Raji (cell line): ENCODE data around the gene TBX3.

ENCODE experiments used
- POLR2A ChIP-seq: IDR thresholded peaks from 2 replicates; pipeline ENCODE4 v1.6.1; 2011; ENCODE audit warnings: low read depth, low read length, control low read depth; ENCODE audit not compliant: insufficient read depth

TBX3 gene

DNA sequence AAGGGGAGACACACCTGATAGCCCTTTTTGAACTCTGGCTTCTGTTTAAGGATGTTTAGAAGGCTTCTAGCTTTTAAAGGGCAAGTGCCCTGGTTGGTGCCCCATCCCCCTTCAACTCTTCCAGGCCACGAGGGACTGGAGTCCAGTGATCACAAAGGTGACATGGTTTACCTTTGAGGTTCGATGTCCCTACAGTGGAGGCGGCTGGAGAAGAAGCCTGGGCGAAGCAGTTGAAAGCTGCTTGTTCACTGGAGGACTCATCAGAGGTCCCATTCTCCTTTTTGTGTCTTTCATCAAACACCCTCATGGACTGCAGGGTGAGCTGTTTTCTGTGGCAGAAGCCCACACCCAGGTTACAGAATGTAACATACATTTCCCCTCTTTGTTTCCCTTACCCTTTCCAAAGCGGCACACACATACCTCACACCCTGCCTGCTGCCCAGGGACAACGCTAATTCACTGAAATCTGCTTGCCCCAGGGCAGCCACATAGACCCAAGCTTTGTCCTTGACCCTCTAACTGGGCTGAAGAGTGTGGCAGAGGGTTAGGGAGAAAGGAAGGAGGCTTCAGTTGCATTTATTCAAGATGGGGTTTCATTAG lies 7.7 kb downstream of the TBX3 start:
- no peak for TF ChIP-seq POLR2A

DNA sequence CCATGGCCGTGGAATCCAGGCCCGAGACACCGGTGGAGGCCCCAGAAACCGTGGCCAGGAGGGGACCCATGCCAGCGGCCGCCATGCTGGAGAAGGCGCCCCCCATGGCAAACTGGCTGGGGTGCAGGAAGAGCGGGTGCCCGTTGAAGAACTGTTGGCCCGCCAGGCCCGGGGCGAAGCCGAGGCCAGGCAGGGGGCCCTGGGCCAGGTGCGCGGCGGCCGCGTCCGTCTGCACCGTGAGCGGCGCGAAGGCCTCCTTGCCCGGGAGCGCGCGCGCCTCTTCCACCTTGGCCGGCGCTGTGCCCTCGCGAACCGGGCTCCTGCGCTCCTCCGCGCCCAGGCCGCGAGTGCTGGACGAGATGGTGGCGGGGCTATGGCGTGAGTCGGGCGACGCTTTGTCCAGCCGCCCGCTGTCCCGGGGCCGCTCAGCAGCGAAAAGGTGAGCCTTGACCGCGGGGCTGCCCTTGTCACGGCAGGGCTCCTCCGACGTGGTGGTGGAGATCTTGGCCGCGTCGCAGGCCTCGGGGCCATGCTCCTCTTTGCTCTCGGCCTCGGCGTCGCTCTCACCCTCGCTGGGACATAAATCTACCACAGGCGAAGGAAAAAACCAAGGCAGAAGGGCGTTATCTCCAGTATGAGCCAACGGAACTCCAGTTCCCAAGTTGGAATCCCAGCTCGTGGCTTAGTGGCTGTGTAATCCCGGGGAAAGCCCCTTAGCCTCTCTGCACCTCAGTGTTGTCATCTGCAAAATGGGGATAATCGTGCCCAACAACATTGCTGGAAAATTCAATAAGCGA lies 9.5 kb downstream of the TBX3 start:
- TF ChIP-seq POLR2A: no peak

DNA sequence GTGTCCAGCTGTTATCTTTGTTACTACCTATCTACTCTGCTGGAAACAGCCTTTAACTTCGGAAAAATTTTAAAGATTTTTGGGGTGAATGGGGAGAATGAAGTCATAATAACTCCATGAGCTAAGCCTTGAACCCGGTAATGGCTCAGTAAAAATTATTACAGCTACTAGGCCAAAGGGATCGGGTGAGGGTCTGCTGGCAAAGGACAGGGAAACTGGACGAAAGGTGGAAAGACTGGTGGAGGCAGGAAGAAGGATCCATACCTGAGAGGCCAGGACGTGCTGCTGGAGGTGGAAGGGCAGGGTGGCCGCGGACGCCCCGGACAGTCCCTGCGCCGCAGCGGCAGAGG lies 10.1 kb downstream of the TBX3 start:
- no peak for TF ChIP-seq POLR2A

- TF ChIP-seq POLR2A: no peak
These were observed 10.7 kb downstream of the TBX3 start for GRCh38 chr12:114673169-114673833.

DNA sequence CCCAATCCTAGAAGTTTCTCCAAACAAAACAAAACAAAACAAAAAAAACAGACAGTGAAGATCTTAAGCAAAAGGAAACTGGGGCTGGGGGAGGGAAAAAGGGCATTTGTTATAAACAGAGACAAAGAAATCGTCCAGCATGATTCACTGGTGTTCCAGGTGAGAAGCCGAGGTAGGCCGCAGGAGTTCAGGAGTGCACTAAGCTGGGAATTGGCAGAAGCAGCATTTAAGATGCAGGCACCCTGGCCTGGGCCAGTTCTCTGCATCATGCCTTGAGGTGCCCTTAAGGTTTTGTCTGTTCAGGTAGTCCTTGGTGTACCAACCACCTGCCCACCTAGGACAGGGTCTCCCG lies 11.2 kb downstream of the TBX3 start:
- TF ChIP-seq POLR2A: no peak

DNA sequence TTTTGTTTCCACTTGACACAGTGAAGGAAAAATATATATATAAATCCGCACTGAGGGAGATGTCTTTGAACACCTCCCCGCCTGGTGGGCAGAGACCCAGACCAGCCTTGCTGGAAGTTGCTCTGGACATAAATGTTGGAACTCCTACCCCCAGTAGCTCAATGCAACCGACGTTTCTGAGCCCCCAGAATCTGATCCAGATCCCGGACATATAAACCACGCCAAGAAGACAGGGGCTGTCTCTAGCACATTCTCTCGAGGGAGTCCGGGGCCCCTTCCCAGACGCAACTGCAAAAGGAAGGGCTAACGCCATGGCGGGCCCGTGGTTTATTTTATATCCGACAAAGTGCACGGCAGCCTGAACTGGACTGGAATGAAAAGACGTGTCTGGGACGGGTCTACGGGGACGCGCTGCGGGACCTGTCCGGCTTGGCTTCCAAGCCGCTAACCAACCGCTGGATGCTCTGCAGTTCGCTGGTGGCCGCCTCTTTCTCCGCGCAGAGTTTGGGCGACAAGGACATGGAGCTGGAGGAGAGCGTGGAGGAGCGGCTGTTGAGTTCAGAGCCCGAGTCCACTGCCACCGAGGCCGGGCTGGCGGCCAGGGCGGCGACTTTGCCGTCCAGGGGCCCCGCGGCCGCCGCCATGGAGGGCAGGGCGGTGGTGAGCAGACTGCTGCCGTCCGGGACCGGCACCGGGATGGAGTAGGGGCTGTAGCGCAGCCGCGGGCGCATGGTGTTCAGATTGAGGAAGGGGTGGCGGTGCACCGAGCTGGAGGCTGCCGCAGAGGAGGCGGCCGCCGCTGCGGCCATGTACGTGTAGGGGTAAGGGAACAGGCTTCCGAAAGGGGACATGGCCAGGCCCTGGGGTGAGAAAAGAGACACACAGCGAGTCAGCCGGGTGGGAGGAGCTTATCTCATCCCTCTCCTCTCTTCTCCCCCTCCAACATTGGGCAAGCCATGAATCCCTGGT lies 12.2 kb downstream of the TBX3 start:
- TF ChIP-seq POLR2A: no peak

DNA sequence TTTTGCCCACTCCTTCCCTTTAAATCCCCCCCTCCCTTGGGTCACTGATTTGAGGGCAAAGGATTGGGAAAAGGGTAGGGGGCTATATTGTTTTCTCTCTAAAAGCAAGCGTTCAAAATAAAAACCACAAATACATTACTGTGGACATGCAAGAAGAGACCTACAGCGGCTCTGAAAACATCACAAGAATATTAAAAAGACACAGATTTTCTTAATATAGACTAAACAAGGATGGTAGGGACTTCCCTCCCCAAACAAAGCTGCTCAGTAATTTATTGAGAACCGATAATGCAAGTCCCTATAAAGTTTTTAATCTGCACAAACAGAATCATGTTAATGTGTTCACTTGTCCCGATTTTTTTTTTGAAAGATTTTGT lies 12.9 kb downstream of the TBX3 start:
- no peak for TF ChIP-seq POLR2A

DNA sequence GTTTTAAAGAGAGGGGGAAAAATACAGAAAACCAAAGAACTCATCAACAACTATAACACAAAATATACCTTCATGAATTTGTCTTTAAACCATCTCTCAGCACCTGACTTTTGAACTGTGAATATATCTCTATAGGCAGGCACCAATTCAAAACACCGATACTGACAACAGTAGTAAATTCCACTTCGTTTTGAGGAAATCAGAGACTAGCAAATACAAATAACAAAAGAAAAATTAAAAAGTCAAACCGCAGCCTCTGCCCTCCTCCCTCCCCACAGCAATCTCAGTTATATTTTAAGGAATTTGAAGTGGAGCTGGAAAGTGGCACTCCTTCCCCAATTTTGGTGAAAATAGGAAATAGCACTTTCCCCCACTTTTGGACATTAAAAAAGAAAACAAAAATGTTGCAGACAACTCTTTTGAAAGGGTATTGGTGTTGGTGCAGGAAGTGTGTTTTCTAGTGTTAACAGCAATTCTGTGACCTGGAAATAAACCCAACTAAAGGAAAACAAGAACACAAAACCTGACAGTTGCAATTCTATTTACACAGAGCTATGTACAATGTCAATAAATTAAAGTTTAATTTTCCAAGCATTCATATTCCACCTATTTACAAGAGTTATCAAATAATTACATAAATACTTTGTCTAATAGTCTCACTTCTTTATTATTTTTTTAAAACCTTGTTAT lies 13.5 kb downstream of the TBX3 start:
- TF ChIP-seq POLR2A: no peak

DNA sequence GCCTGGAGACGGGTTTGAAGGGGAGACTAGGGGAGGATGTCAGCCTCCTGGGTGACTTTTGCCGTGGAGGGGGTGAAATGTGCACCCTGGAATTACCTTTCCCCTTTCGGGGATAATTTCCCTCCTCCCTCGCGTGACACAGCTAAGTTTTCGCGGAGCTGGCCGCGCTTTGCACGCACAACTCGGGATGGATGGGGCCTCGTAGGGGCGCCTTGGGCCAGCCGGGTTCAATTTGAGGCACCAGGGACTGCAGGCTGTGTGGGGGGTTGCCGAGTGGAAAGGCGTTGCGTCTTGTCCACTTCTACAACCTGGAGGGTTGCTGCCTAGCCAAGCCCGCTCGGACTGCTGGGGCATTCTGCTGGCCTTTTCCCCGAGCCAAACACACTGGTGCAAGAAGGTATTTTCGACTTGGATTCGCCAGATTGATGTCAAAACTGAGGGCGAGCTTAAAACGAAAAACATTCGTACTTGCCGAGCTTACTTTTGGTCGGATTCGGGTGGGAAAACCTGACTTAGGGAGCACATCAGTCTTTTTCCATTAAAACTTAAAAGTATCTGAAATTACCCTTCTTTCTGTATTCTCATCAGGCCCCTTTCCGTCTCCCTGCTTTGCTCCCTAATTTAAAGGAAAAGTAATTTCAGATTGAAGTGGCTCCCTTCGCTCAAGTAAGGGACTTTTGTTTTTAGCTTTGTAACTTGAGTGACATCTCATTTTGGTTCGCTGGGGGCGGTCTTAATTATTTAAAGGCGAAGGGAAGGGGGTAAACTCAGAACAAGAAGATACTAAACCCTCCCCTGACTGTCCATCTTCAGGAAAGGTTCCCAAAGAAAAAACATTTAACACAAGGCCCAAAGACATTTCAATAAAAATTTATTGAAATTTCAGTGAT lies 14.3 kb downstream of the TBX3 start:
- TF ChIP-seq POLR2A: no peak

- TF ChIP-seq POLR2A: no peak
These were observed 15.1 kb downstream of the TBX3 start for GRCh38 chr12:114668886-114669288.

DNA sequence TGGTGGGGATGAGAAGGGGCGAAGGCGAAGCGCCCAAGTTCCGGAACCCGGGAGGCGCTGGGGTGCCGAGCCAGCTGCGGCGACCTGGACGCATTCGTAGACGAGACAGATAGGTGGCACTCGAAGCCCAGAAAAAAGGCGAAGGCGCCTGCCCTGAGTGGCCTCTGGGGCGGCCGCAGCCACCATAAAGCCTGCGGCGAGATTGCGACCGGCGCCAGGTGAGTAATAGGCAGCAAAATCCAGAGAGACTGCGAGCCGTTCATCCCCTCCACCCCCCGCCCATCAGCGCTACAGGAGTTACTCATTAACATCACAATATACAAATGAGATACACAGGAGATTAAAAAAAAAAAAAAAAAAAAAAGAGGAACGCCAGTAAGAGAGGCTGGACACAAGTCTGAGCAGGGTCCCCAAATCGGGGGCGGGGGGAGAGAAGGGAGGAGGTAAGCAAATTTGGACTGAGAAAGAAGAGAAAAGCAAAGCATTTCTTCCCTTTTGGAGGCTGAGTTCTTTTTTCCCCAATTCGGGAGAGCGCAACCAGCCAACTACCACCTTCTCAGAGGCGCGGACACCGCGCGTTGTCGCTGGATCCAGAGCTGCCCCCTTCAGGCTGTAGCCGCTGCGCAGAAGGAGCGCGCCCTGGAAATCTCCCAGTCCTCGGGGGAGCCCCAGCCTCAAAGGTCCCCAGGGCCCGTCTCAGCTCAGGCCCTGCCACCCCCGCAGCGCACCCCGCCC lies 15.7 kb downstream of the TBX3 start:
- no peak for TF ChIP-seq POLR2A

DNA sequence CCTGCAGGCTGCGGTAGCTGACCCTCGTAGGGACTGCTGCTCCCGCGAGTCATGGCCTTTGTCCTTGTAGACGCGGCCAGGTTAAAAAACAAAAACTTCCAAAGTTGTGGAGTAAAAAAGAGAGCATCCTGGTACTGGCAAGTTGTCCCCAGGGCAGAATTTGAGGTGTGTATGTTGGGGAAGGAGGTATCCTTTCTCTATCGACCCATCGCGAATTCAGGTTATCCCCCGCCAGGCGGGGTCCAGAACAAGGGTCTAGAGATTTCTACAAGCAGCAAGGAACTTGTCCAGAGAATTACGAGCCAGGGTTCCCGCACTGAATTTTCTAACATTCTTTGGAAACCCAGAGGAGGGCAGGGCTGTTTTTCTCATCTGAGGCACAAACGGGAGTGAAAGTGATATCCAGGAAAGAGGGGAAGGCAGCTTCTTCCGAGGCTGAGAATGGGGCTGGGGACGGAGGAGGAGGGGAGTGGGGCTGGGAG lies 16.3 kb downstream of the TBX3 start:
- no peak for TF ChIP-seq POLR2A
